ENCODE results near the gene CREG1. TPM values are rescaled to one million over a fixed set of nuclear protein-coding genes. Genes with fewer than 3 reads are reported as not detected.

Gene CREG1
- total and polyA plus RNA-seq, 2 experiments from 2014 or later, result 21.2 to 42.7 TPM

- TF ChIP-seq ZNF462 (CRISPR knock-in tag; IDR thresholded peaks at IDR 0.05), result no peak
These were observed 33.8 kb upstream of the CREG1 start (continued) for GRCh38 chr1:167587342-167587741.

- Mint-ChIP-seq H3K27ac (no peak overlapping the region), H3K27me3 (ENCODE audit: insufficient read depth, low read depth, poor library complexity) (no peaks in the 10 kb centered on the region), H3K36me3 (ENCODE audit: low read depth) (no peaks in the 10 kb centered on the region), H3K9me3 (peaks cover 8% of the 10 kb centered on the region; the same call in 1 of the 3 replicates), H3K4me1 (no peaks in the 10 kb centered on the region), H3K4me3 (no peak overlapping the region)
- Histone ChIP-seq H3K4me2 (no peak overlapping the region), H3K4me3 (no peak overlapping the region), H4K20me1 (replicated peaks; ENCODE audit: insufficient read depth) (no peaks in the 10 kb centered on the region), H3K79me2 (replicated peaks; ENCODE audit: insufficient read depth) (no peaks in the 10 kb centered on the region), H2AFZ (no peak overlapping the region), H3K9me2 (ENCODE audit: insufficient read depth) (peaks cover 11% of the 10 kb centered on the region; the same call in 1 of the 2 replicates), H3K27ac (ENCODE audit: low read depth) (no peak overlapping the region), H3K4me1 (ENCODE audit: insufficient read depth) (no peaks in the 10 kb centered on the region), H3K27me3 (ENCODE audit: insufficient read depth) (no peaks in the 10 kb centered on the region), H3K36me3 (ENCODE audit: insufficient read depth) (no peaks in the 10 kb centered on the region), H3F3A (replicated peaks; ENCODE audit: low read depth) (no peaks in the 10 kb centered on the region)
- ATAC-seq (no peak), DNase-seq (ENCODE audit: low spot score) (no peak)
- TF ChIP-seq, protein P1, sequence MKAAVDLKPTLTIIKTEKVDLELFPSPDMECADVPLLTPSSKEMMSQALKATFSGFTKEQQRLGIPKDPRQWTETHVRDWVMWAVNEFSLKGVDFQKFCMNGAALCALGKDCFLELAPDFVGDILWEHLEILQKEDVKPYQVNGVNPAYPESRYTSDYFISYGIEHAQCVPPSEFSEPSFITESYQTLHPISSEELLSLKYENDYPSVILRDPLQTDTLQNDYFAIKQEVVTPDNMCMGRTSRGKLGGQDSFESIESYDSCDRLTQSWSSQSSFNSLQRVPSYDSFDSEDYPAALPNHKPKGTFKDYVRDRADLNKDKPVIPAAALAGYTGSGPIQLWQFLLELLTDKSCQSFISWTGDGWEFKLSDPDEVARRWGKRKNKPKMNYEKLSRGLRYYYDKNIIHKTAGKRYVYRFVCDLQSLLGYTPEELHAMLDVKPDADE (IDR thresholded peaks at IDR 0.05), result no peak
- no peak for TF ChIP-seq CTCF (conservative IDR thresholded peaks at IDR 0.05; ENCODE audit: low read depth in 2 of 2)
- no peak for TF ChIP-seq REST (IDR thresholded peaks at IDR 0.05; ENCODE audit: unreplicated experiment)
- TF ChIP-seq JUNB (IDR thresholded peaks at IDR 0.05; ENCODE audit: unreplicated experiment), result no peak
- TF ChIP-seq ZNF114 (CRISPR knock-in tag; IDR thresholded peaks at IDR 0.05), result no peak
- no peak for TF ChIP-seq POLR2AphosphoS5 (IDR thresholded peaks at IDR 0.05; ENCODE audit: low read depth)
- TF ChIP-seq ZNF331 (CRISPR knock-in tag; IDR thresholded peaks at IDR 0.05; ENCODE audit: low read depth), result no peak
- TF ChIP-seq EZH2 (IDR thresholded peaks at IDR 0.05; ENCODE audit: low read depth, unreplicated experiment), result no peak
- TF ChIP-seq STAT1 (IDR thresholded peaks at IDR 0.05; ENCODE audit: unreplicated experiment), result no peak
These were observed 31.0 kb upstream of the CREG1 start for GRCh38 chr1:167584581-167584980.

Measured in GM23338 (cell line).